Islet precursor cell (in vitro differentiated cells): ENCODE data around the gene ABCC11.
A peak's percentile ranks its signal among the peaks of the same experiment; 100 is the strongest.

Experiments used
- DNase-seq: peaks from one replicate; pipeline ENCODE4 v3.0.0-alpha.2; 2018

ABCC11 gene

GRCh38 chr16:48157302-48157701 is 90.0 kb downstream of the ABCC11 start:
- DNase-seq, result no peak

GRCh38 chr16:48156790-48157209 is 90.5 kb downstream of the ABCC11 start:
- peak; percentile 88 for DNase-seq

GRCh38 chr16:48155926-48156789 is 91.2 kb downstream of the ABCC11 start, which contains the start of gene ABCC12:
Gene ABCC12 (minus strand): TSS chr16:48155993. CDS start chr16:48146424, 9,569 bp downstream.
- peak; percentile 67 for DNase-seq

GRCh38 chr16:48153774-48154173 is 93.6 kb downstream of the ABCC11 start:
- peak; percentile 64 for DNase-seq

GRCh38 chr16:48152226-48152625 is 95.1 kb downstream of the ABCC11 start:
- no peak for DNase-seq

- no peak for DNase-seq
Measured at GRCh38 chr16:48150707-48151106, 96.6 kb downstream of the ABCC11 start.

- DNase-seq, result no peak
Measured at GRCh38 chr16:48146710-48147109, 100.6 kb downstream of the ABCC11 start.

- no peak for DNase-seq
Measured at GRCh38 chr16:48146131-48146530, 101.2 kb downstream of the ABCC11 start.

GRCh38 chr16:48143812-48144368 is 103.4 kb downstream of the ABCC11 start:
- no peak for DNase-seq

- no peak for DNase-seq
Measured at GRCh38 chr16:48140821-48141220, 106.5 kb downstream of the ABCC11 start.

GRCh38 chr16:48139517-48139916 is 107.8 kb downstream of the ABCC11 start:
- DNase-seq, result no peak

GRCh38 chr16:48138543-48138942 is 108.8 kb downstream of the ABCC11 start:
- no peak for DNase-seq

GRCh38 chr16:48137822-48138221 is 109.5 kb downstream of the ABCC11 start:
- DNase-seq, result no peak

- no peak for DNase-seq
Measured at GRCh38 chr16:48136547-48137360, 110.6 kb downstream of the ABCC11 start.

GRCh38 chr16:48133455-48134211 is 113.7 kb downstream of the ABCC11 start:
- DNase-seq, result no peak

GRCh38 chr16:48132696-48133095 is 114.6 kb downstream of the ABCC11 start:
- no peak for DNase-seq

GRCh38 chr16:48131201-48131935 is 116.0 kb downstream of the ABCC11 start:
- DNase-seq, result no peak

GRCh38 chr16:48129926-48130325 is 117.4 kb downstream of the ABCC11 start:
- DNase-seq, result no peak

GRCh38 chr16:48128769-48129168 is 118.6 kb downstream of the ABCC11 start:
- DNase-seq, result no peak

- peak; percentile 85 for DNase-seq
Measured at GRCh38 chr16:48126801-48127644, 120.3 kb downstream of the ABCC11 start.

- DNase-seq, result no peak
Measured at GRCh38 chr16:48125888-48126287, 121.5 kb downstream of the ABCC11 start.
